GM21515 (cell line): ENCODE data around the gene TAC3.

Experiments used
- ATAC-seq: cut with Tn5 transposase; IDR thresholded peaks from one replicate; pipeline ENCODE4 v1.9.1; 2021; ENCODE audit not compliant: unreplicated experiment

Gene TAC3

DNA sequence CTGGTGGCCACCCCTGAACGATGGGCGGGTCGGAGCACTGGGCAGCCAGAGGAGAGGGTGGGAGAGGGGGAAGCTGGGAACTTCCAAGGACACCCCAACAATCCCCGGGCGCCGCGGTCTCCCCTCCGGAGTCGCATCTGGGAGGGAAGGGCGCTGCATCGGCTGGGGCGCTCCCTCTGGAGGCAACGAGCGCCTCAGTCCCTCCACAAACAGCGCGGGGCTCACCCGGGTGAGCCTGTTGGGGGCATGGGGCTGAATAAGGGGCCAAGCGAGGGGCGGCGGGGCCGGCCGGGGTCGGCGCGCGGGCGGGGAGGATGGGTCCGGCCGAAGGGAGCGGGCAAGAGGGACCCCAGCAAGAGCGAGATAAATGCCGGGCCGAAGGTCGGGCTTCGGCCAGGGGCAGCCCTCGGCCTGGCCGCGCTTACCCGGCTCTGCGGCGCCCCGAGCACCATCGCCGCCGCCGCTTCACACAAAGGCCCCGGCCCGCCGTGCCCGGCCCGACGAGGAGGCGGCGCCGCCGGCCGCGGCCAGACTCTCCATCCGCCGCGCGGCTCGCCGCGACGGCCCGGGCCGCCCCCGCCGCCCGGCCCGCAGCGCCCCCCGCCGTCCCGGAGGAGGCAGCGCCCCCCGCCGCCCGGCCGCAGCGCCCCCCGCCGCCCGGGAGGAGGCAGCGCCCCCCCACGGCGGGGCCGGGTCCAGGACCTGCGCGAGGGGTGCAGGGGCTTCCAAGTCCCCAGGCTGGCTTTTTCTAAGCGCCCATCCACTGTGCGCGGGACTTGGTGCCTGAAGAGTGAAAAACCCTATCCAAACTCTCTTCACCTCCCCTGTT is 10.1 kb downstream of the TAC3 start, which contains the start of gene ZBTB39:
ZBTB39 (minus strand) TSS at position 567 of the 829 bp plus-strand sequence. CDS start 1,629 bp downstream, outside the sequence.
- peak; percentile 58 for ATAC-seq

DNA sequence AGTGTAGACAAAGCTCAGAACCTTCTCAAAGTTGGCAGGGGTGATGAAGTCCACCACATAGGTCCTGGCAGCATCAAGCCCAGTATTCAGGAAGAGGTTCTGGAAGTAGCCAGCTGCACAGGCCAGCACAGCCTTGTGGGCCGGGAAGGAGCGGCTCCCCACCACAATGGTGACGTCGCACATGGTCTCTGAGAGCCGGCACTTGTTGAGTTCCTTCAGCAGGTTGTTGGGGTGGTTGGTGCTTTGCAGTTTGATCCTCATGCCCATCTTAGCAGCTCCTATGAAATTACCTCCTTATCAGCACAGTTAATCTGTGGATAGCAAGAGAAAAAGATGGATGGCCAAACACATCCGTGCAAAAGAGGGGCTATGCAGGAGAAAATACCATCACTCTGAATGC is 11.7 kb downstream of the TAC3 start:
- ATAC-seq, result no peak

- no peak for ATAC-seq
Observed at GRCh38 chr12:57003395-57003794, 12.9 kb downstream of the TAC3 start.

DNA sequence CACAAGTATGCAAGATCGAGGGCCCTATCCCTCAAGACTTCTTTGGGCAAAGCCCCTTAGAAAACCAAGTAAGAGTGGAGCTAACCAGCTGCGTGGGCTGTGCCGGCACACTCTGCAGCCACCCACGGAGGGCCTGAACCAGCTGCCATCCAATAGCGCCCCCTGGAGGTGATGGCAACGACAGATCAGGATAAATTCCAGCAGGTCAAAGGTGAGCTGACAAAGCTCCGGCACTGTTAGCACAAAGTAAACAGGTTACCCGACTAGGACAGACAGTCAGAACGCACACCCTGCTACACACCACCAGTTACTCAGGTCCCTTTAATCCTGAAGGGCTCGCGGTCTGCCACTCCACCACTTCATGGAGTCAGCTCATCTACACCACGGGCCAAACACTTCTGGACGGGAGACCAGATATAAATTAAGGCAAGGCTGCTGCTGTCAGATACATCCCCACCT is 14.9 kb downstream of the TAC3 start:
- ATAC-seq, result no peak

DNA sequence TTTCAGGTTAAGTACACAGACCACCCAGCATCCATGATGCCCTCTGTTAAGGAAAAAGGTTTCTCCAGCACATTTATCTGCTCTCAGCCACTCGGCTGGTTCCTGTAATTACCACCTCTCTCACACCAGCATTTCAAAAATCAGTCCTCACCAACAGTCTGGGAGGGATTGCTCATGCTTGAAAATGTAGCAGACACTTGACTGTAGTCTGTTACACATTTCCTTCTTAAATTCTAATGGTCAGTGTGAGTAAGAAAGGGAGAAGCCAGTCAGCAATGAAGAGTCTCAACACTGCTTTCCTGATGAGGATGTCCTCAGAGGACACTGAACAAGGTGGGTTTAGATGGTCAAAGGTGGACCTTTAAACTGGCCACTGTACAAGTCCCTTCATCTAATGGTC is 15.9 kb downstream of the TAC3 start:
- ATAC-seq, result no peak

- ATAC-seq, result no peak
Observed at GRCh38 chr12:56999456-56999855, 16.9 kb downstream of the TAC3 start.

- ATAC-seq, result peak; percentile 72
Observed at GRCh38 chr12:56998981-56999380, 17.3 kb downstream of the TAC3 start.

- no peak for ATAC-seq
Observed at GRCh38 chr12:56998316-56998715, 18.0 kb downstream of the TAC3 start.

- no peak for ATAC-seq
Observed at GRCh38 chr12:56996793-56997545, 19.4 kb downstream of the TAC3 start.

GRCh38 chr12:56995930-56996496 is 20.3 kb downstream of the TAC3 start:
- no peak for ATAC-seq

GRCh38 chr12:56995201-56995929 is 21.0 kb downstream of the TAC3 start:
- ATAC-seq, result no peak

- no peak for ATAC-seq
Observed at GRCh38 chr12:56994231-56994746, 22.0 kb downstream of the TAC3 start.

- ATAC-seq, result no peak
Observed at GRCh38 chr12:56993346-56993745, 23.0 kb downstream of the TAC3 start.

DNA sequence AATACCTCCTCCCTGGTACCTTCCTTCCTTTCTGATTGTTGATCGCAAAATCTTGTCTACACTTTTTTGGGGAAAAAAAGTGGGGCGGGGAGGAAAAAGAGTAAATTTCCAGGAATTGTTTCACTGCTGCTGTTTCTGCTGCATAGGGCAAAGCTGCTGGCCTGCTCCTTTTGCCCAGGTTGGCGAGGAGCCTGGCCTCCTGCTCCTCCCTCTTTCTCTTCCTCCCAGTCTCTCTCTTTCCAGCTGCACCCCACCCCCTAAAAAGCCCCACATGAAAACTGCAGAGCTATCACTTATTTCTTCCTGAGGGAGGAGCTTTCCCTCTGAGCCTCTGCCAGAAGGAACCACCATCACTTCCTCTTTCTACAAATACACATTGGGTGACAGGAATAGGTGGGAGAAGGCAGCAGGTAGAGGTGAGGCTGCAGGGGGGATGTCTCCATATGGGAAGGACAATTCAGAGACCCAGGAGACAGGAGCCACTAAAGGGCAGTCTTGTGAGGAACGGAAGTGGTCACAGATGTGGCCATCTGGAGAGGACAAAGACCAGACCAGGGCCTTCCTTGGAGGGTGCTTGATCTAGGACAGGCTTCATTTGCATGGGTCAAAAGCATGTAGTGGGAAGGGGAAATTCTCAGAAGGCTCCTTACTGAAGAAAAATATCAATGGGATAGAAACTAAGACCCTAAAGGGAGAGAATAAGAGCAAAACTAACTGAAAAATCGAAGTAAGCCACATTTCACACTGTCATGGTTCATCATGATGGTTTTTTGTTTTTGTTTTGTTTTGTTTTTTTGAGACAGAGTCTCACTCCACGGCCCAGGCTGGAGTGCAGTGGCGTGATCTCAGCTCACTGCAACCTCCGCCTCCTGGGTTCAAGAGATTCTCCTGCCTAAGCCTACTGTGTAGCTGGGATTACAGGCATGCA is 24.7 kb downstream of the TAC3 start:
- no peak for ATAC-seq

GRCh38 chr12:56990648-56991318 is 25.5 kb downstream of the TAC3 start:
- no peak for ATAC-seq

GRCh38 chr12:56989861-56990610 is 26.3 kb downstream of the TAC3 start:
- no peak for ATAC-seq

- ATAC-seq, result no peak
Observed at GRCh38 chr12:56988207-56988739, 28.1 kb downstream of the TAC3 start.

- no peak for ATAC-seq
Observed at GRCh38 chr12:56987551-56988053, 28.7 kb downstream of the TAC3 start.
